K562 (cell line): ENCODE results near the gene VWA7. TPM values are rescaled to one million over a fixed set of nuclear protein-coding genes. Genes with fewer than 3 reads are reported as not detected.

Experiments
- CHD1 ChIP-seq: fragments of 200-600 bp; sonication (generic); IDR thresholded peaks from one replicate; pipeline ENCODE4 v1.6.1; 2012; ENCODE audit warnings: mild to moderate bottlenecking, moderate library complexity, low read length, inconsistent platforms
- FOXA3 ChIP-seq, 2 experiments: fragments of 450-650 bp in 1 of 2; sonication (generic) in 1 of 2; formaldehyde crosslinking; IDR thresholded peaks in 1 of 2; conservative IDR thresholded peaks in 1 of 2; 2 replicates each; pipeline versions ENCODE4 v1.4.0 to v1.8.0; 2020 to 2022; ENCODE audit warnings: mild to moderate bottlenecking in 2 of 2, missing genetic modification reagents in 1 of 2
- GATAD2B ChIP-seq: fragments of 450-650 bp; IDR thresholded peaks from 2 replicates; pipeline ENCODE4 v1.6.1; 2017; ENCODE audit warnings: mild to moderate bottlenecking, borderline replicate concordance
- GTF2A2 ChIP-seq: IDR thresholded peaks from 2 replicates; pipeline ENCODE4 v1.6.1; 2016; ENCODE audit warnings: mild to moderate bottlenecking, missing genetic modification characterization, missing compliant biosample characterization
- HDGF ChIP-seq: fragments of 450-650 bp; IDR thresholded peaks from 2 replicates; pipeline ENCODE4 v1.6.1; 2016
- HMG20A ChIP-seq: fragments of 450-650 bp; formaldehyde crosslinking; conservative IDR thresholded peaks from 2 replicates; pipeline ENCODE4 v1.4.0; 2020; ENCODE audit warnings: mild to moderate bottlenecking, mixed read lengths
- MEF2D ChIP-seq: conservative IDR thresholded peaks from 2 replicates; pipeline ENCODE4 v1.6.1; 2016; ENCODE audit warnings: low read depth, missing genetic modification characterization, missing compliant biosample characterization
- MEIS2 ChIP-seq: fragments of 450-650 bp; IDR thresholded peaks from 2 replicates; pipeline ENCODE4 v1.6.1; 2014; ENCODE audit warnings: mild to moderate bottlenecking; ENCODE audit not compliant: partially characterized antibody
- NFXL1 ChIP-seq: fragments of 450-650 bp; formaldehyde crosslinking; IDR thresholded peaks from 2 replicates; pipeline ENCODE4 v1.4.0; 2021; ENCODE audit warnings: mild to moderate bottlenecking
- PURB ChIP-seq: sonication (generic); formaldehyde crosslinking; IDR thresholded peaks from 2 replicates; pipeline ENCODE4 v1.9.0; 2021; ENCODE audit warnings: low read depth, mild to moderate bottlenecking, missing genetic modification reagents
- RFX7 ChIP-seq: fragments of 250-450 bp; sonication (Bioruptor Pico); IDR thresholded peaks from 2 replicates; pipeline ENCODE4 v1.5.1; 2021; ENCODE audit warnings: mild to moderate bottlenecking
- SIRT6 ChIP-seq: IDR thresholded peaks from one replicate; pipeline ENCODE4 v1.6.1; 2012; ENCODE audit warnings: low read depth, mild to moderate bottlenecking, control low read depth, inconsistent platforms, low read length, moderate library complexity
- SMAD3 ChIP-seq: fragments of 450-650 bp; formaldehyde crosslinking; conservative IDR thresholded peaks from 2 replicates; pipeline ENCODE4 v1.4.0; 2020; ENCODE audit warnings: mild to moderate bottlenecking
- SP2 ChIP-seq: IDR thresholded peaks from 2 replicates; pipeline ENCODE4 v1.6.1; 2011; ENCODE audit warnings: mild to moderate bottlenecking, low read depth, low read length, moderate library complexity; ENCODE audit not compliant: poor library complexity, severe bottlenecking; ENCODE audit errors: extremely low read depth
- TEAD1 ChIP-seq, 2 experiments: fragments of 450-650 bp in 1 of 2; sonication (generic) in 1 of 2; formaldehyde crosslinking; IDR thresholded peaks; 2 replicates each; pipeline versions ENCODE4 v1.4.0 to v1.8.0; 2020 to 2022; ENCODE audit warnings: mild to moderate bottlenecking in 2 of 2, missing genetic modification reagents in 1 of 2
- ZNF184 ChIP-seq: sonication (generic); formaldehyde crosslinking; IDR thresholded peaks from 2 replicates; pipeline ENCODE4 v1.5.0; 2020; ENCODE audit warnings: missing genetic modification reagents
- ZNF699 ChIP-seq: fragments of 250-450 bp; sonication (Bioruptor Pico); IDR thresholded peaks from 2 replicates; pipeline ENCODE4 v1.8.0; 2021; ENCODE audit warnings: mild to moderate bottlenecking, moderate library complexity; ENCODE audit not compliant: insufficient replicate concordance
- ZNF77 ChIP-seq: fragments of 250-450 bp; sonication (Bioruptor Pico); IDR thresholded peaks from 2 replicates; pipeline ENCODE4 v1.5.0; 2020
- polyA plus RNA-seq, 8 experiments: library from polyadenylated mRNA; depleted of rRNA in 4 of 8; stranded (reverse) in 5 of 8; unstranded in 3 of 8; fragments of >200 nt; fragmentation: Nextera tagmentation in 2 of 8; fragmentation: Illumina TruSeq in 1 of 8; extraction: Ambion mirVana in 2 of 8; extraction: Trizol in 1 of 8; gene quantifications; 2 replicates each; pipeline versions ENCODE4 v1.2.1 to v1.2.3, GENCODE V29; 2011 to 2014; ENCODE audit warnings: inconsistent platforms in 1 of 8, missing spikeins in 1 of 8
- total RNA-seq, 7 experiments: library from RNA; depleted of rRNA in 6 of 7; stranded (reverse); fragments of >200 nt in 6 of 7; fragmentation: Illumina TruSeq in 2 of 7; extraction: Trizol in 2 of 7; gene quantifications; 2 replicates each; pipeline versions ENCODE4 v1.2.1 to v1.2.3, GENCODE V29; 2011 to 2021; ENCODE audit warnings: low replicate concordance in 1 of 7
- TF ChIP-seq, protein P1 (sequence below): fragments of 250-450 bp; sonication (Bioruptor Pico); IDR thresholded peaks from 2 replicates; pipeline ENCODE4 v1.8.0; 2021; ENCODE audit warnings: mild to moderate bottlenecking, moderate library complexity
- TF ChIP-seq, protein P2 (sequence below): fragments of 450-650 bp; formaldehyde crosslinking; IDR thresholded peaks from 2 replicates; pipeline ENCODE4 v1.4.0; 2022; ENCODE audit warnings: mild to moderate bottlenecking, moderate library complexity
- TF ChIP-seq, protein P3 (sequence below): fragments of 250-450 bp; sonication (Bioruptor Pico); IDR thresholded peaks from 2 replicates; pipeline ENCODE4 v1.5.0; 2022; ENCODE audit warnings: mild to moderate bottlenecking
- TF ChIP-seq, protein P4 (sequence below): sonication (generic); formaldehyde crosslinking; IDR thresholded peaks from 2 replicates; pipeline ENCODE4 v1.8.0; 2023; ENCODE audit warnings: mild to moderate bottlenecking, missing genetic modification reagents

VWA7 gene
- total and polyA plus RNA-seq, 9 of the 15 experiments (the other 6 are each of a cell fraction or from before 2014, with no cell fraction given), result 0.18 to 2.9 (median 0.95) TPM

DNA sequence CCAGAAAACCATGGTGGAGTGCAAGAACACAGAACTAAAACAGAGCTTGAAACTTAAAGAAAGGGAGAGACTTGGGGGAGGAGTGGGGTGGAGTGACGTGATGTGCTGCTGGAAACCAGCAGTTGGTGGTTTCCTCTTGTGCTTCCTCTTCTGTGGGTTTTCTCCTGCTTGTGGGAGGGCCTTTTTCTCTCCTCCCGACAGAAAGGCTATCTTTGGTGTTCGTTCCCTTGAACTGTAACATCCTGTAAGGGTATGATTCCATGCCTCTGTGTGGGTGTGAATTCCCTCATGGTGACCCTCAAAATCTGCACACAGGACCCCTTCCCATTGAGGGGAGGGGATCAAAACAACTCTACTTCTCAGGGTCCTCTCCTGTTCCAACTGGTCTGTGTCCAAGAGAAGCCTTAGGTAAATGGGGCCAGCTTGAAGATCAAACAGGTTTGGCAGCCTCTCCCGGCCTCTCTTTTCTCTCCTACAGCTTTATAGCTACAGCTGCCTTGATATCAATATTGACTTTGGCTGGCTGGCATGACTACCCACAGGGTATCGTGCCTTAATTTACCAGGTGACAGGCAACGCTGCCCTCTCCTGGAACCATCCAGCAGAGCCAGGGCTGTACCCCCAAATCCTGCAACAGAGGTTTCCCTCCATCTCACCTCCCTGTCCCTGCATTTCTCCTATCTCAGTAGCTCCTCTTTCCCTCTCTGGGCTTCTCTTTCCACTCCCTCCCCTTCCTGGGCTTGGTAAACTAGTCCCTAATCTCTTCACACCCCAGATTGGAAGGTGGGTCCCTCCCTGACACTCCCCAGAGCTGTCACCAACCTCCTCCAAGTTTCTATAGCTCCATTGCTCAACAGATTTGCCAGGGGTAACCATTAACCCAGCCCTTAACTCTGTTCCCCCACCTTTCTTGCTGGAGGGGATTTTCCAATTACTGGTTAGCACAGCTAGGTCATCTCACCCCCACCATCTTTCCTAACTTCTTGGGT is 38.8 kb downstream of the VWA7 start (continued):
- TF ChIP-seq PURB (CRISPR knock-in tag) (no peak), SMAD3 (CRISPR knock-in tag) (peak; percentile 67), ZNF77 (CRISPR knock-in tag) (no peak), RFX7 (0 out of 2 replicates have a peak, but pooled peaks have one; percentile 9), MEF2D (tag) (peak; percentile 22; the same call in 1 of the 2 replicates), GTF2A2 (tag) (no peak), HMG20A (CRISPR knock-in tag) (0 out of 2 replicates have a peak, but pooled peaks have one; percentile 49), SIRT6 (no peak), ZNF184 (CRISPR knock-in tag) (no peak), NFXL1 (CRISPR knock-in tag) (no peak), CHD1 (no peak), MEIS2 (no peak), SP2 (no peak), ZNF699 (CRISPR knock-in tag) (no peak), FOXA3 (CRISPR knock-in tag; conservative IDR thresholded peaks at IDR 0.05 in 1 of 2, IDR thresholded peaks at IDR 0.05 in 1 of 2) (peak; percentile 20 to 78; a peak in 1 of 4 replicates), GATAD2B (no peak), HDGF (no peak), TEAD1 (CRISPR knock-in tag; IDR thresholded peaks at IDR 0.05) (peak in 1 of 2 experiments; percentile 69; a peak in 2 of 4 replicates)
- TF ChIP-seq, protein P1, sequence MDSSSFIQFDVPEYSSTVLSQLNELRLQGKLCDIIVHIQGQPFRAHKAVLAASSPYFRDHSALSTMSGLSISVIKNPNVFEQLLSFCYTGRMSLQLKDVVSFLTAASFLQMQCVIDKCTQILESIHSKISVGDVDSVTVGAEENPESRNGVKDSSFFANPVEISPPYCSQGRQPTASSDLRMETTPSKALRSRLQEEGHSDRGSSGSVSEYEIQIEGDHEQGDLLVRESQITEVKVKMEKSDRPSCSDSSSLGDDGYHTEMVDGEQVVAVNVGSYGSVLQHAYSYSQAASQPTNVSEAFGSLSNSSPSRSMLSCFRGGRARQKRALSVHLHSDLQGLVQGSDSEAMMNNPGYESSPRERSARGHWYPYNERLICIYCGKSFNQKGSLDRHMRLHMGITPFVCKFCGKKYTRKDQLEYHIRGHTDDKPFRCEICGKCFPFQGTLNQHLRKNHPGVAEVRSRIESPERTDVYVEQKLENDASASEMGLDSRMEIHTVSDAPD (CRISPR knock-in tag), result no peak
- TF ChIP-seq, protein P2, sequence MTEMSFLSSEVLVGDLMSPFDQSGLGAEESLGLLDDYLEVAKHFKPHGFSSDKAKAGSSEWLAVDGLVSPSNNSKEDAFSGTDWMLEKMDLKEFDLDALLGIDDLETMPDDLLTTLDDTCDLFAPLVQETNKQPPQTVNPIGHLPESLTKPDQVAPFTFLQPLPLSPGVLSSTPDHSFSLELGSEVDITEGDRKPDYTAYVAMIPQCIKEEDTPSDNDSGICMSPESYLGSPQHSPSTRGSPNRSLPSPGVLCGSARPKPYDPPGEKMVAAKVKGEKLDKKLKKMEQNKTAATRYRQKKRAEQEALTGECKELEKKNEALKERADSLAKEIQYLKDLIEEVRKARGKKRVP (CRISPR knock-in tag), result peak; percentile 25
- TF ChIP-seq, protein P3, sequence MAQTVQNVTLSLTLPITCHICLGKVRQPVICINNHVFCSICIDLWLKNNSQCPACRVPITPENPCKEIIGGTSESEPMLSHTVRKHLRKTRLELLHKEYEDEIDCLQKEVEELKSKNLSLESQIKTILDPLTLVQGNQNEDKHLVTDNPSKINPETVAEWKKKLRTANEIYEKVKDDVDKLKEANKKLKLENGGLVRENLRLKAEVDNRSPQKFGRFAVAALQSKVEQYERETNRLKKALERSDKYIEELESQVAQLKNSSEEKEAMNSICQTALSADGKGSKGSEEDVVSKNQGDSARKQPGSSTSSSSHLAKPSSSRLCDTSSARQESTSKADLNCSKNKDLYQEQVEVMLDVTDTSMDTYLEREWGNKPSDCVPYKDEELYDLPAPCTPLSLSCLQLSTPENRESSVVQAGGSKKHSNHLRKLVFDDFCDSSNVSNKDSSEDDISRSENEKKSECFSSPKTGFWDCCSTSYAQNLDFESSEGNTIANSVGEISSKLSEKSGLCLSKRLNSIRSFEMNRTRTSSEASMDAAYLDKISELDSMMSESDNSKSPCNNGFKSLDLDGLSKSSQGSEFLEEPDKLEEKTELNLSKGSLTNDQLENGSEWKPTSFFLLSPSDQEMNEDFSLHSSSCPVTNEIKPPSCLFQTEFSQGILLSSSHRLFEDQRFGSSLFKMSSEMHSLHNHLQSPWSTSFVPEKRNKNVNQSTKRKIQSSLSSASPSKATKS (CRISPR knock-in tag), result 0 out of 2 replicates have a peak, but pooled peaks have one; percentile 47
- TF ChIP-seq, protein P4, sequence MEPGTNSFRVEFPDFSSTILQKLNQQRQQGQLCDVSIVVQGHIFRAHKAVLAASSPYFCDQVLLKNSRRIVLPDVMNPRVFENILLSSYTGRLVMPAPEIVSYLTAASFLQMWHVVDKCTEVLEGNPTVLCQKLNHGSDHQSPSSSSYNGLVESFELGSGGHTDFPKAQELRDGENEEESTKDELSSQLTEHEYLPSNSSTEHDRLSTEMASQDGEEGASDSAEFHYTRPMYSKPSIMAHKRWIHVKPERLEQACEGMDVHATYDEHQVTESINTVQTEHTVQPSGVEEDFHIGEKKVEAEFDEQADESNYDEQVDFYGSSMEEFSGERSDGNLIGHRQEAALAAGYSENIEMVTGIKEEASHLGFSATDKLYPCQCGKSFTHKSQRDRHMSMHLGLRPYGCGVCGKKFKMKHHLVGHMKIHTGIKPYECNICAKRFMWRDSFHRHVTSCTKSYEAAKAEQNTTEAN (CRISPR knock-in tag), result no peak
